T-helper 2 cell treated with Interferon-gamma antibody and Interleukin-4, amounts not matched to agents 100 ng/mL and 5 ng/mL, for 36 hours (primary cell): ENCODE results near the gene PDPK1. TPM values are rescaled to one million over a fixed set of nuclear protein-coding genes. Genes with fewer than 3 reads are reported as not detected.
"Not testable (repeated sequence)": the region's sequence is repeated elsewhere in the genome, so short reads cannot be mapped to it uniquely, and the experiment has no call there.

Experiments
- intact Hi-C: fragments of 100-400 bp; cut with micrococcal nuclease; formaldehyde crosslinking; loops from one replicate; pipeline ENCODE4 v1.15.1; 2023
- total RNA-seq: library from RNA; stranded (reverse); gene quantifications from 2 replicates; pipeline ENCODE4 v1.2.3, GENCODE V29; 2022

PDPK1 gene
- total RNA-seq, 1 donor from 2014 or later: 47.1 TPM

GRCh38 chr16:2609827-2610470 is 72.1 kb downstream of the PDPK1 start:
- intact Hi-C loops: no loop called here

DNA sequence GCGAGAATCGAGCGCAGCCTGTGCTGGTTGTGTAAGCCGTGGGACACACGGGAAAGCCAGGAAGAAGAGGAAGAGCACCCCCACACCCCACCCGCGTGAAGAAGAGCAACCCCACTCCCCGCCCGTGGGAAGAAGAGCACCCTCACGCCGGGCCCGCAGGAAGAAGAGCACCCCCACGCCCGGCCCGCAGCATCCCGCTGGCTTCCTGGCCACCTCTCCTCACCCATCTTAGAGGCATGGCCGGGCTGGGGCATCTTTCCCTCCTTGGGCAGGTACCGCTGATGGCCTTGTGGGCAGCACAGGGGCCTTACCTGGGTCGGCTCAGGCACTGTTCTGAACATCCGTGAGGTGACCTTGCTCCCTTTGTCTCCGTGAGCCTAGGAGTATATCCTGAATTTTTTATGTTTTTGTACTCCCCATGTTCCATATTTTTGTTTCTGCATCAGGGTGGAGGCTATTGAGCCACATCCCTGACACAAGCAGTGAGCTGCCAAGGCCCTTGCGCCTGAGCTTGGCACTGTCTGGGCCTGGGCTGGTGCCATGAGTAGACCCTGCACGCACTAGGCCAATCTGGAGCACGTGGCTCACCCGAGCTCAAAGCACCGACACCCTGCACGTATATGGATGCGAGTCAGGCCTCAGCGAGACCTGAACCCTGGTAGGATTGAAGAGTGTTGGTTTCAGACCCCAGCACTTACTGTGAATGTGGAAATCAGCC is 73.1 kb downstream of the PDPK1 start:
- intact Hi-C loops: no loop called here

DNA sequence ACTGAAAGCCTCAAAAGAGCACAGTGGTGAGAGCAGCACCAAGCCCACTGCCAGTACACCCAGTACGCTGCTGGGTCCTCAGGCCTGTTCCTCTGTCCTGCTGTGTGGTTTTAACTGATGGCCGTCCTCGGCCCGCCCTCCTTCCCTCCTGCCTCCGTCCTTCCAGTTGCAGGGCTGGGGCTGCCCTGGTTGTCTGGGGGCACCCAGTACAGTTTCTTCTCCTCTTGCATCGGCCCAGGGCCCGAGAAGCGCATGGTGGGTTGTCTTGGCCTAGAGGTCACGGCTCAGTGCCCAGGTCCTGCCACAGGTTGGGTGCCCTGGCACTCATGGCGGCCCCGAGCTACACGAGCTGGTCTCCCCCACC is 73.7 kb downstream of the PDPK1 start:
- intact Hi-C loops: no loop called here

DNA sequence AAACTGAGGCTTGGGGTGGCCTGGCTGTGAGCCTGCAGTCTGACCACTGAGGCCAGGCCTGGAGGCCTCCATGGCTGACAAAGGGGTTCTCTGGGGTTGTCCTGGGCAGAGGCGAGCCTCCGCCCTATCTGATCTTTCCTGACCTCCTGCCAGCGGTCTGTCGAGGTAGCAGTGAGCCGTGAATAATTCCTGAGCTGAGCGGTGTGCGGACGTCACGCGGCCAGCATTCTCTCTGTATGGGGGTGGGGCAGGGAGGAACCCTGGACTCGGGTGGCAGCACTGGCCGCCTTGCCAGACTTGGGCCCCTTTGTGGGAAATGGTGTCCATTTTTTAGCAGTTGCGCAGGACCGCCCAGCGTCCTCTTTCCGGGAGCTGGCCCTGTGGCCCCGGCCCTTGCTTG is 74.1 kb downstream of the PDPK1 start:
- intact Hi-C loops: not testable (repeated sequence)

DNA sequence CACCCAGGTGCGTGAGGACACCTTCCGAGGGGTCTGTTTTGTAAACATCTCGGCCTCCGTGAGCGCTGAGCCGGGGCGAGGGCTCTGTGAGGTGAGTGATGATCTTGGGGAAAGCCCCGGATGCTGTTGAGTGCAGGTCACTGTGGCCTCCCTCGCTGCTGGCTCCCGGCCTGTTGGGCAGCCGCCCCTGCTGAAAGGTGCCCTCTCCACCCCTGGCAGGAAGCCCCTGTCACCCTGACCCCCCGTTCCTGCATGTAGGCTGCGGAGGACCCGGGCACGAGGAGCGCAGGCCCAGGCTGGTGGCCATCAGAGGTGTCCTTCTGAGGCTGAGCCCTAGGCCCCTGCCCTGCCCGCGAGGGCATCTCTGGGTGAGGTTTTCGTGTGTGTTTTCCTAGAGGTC is 75.4 kb downstream of the PDPK1 start:
- intact Hi-C loops: not testable (repeated sequence)

DNA sequence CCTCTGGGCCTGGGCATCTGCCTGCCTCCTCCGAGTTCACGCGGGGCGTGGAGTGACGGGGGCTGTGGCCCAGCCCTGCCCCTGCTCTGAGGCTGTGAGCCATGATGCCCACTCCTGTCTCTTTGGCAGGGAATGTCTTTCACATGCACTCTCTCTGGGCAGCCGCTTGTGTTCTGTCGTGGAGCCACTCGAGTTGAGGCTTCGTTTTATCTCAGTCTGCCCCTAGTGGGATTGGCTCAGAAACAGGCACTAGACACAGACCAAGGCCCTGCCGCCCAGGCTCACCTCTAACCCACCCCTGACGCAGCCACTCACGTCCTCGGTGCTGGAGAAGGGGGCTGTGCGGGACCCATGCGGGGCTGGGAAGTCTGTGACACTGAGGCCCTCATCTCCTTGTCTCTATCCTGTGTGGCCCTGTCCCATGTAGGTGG is 77.0 kb downstream of the PDPK1 start:
- intact Hi-C loops: no loop called here

DNA sequence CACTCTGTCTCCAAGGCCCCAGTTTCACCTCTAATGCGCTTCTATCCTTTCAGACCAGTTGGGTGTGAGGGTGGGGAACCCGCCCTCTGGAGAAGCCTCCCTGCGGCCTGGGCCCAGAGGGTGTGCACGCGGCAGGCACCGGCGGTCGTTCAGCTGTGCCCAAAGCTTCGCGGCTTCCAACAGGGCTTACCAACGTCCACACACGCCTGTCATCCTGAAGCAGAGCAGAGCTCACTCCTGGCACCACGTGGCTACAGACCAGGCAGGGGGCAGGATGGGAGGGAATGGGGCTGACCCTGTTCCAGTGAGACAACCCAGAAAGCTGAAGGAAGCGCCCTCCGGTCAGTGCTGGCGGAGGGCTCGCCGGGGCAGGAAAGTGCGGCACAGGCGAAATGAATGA is 81.1 kb downstream of the PDPK1 start:
- intact Hi-C loops: not testable (repeated sequence)

GRCh38 chr16:2619628-2620027 is 81.8 kb downstream of the PDPK1 start:
- intact Hi-C loops: not testable (repeated sequence)

- intact Hi-C loops: not testable (repeated sequence)
Observed at GRCh38 chr16:2620870-2621269, 83.0 kb downstream of the PDPK1 start.

GRCh38 chr16:2621395-2621794 is 83.6 kb downstream of the PDPK1 start:
- intact Hi-C loops: not testable (repeated sequence)

- intact Hi-C loops: not testable (repeated sequence)
Observed at GRCh38 chr16:2627075-2627474, 89.3 kb downstream of the PDPK1 start.

GRCh38 chr16:2631203-2631602 is 93.4 kb downstream of the PDPK1 start:
- intact Hi-C loops: not testable (repeated sequence)

DNA sequence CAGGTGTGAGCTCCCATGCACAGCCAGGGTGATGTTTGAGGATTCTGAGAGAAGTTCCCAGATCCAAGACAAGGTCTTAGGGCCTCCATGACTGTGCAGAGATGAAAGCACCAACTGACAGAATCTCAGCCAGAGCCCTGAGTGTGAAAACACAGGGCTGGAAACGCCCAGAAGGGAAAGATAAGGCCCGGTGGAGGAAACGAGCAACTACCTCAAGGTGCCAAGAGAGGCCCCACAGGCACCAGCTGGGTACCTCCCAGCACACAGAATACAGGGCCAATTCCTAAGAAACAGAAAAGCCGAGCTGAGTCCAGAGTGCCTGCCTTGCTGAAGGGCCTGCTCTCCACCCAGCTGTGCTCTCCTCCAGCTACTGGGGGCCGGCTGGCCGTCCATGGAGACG is 94.5 kb downstream of the PDPK1 start:
- intact Hi-C loops: not testable (repeated sequence)

DNA sequence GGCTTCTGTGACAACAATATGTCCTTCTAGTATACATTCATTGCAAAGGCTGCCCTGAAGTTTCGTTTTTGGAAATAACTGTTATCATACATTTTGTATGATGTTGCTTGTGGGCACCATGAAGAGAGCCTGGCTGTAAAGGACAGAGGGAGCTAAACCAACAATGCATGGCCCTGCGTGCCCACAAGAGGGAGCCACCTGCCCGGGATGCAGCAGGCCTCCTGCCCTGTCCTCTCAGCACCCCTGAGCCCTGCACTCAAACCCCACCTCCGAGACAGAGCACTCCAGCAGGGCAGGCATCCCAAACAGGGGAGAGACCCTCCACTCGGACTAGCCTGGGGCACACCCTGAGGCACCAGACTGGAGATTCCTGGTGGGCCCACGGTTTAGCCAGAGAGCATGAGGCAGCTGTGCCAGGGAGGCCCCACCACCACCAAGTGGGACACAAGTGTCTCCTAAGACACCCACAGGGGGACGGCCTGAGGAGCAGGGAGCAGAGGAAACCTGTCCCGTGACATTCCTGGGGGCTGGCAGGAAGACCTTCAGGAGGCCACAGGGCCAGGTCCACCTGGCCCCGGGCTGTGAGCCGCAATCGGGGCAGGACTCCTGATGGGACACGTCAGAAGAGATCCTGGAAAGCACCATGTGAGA is 101.4 kb downstream of the PDPK1 start:
- intact Hi-C loops: not testable (repeated sequence)

DNA sequence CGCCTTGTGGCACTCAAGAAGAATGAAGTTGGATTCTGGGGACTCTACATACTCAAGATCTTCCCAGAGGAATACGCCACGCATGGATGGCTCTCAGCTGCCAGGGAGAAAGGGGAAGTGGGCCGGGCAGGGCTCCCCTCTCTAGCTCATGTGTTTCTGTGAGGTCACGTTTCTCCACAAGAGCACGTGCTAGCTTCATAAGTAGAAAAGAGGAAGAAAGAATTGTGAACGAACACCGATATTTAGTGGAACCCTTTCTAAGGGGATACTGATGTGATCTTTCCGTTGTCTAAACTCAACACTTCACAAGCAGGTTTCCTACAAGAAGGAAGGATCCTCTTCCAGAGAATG is 101.9 kb downstream of the PDPK1 start:
- intact Hi-C loops: not testable (repeated sequence)

DNA sequence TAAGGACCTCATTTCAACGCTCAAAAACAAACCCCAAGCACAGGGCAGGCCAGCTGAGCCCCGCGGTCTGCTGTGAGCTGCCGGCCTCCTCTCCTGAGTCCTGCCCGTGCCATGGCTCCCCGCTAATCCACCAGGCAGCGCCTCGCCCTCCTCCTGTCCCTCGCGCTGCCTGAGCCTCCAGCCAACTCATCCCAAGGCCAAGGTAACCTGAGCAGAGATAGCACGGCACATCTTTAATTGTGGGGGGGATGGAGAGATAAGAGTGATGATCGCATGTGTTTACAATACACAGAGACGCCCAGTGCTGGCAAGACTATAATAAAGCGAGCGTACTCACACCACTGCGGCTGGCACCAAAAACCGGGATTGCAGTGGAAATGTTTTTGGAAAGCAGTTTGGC is 104.7 kb downstream of the PDPK1 start:
- intact Hi-C loops: not testable (repeated sequence)

GRCh38 chr16:2644754-2645453 is 107.1 kb downstream of the PDPK1 start:
- intact Hi-C loops: not testable (repeated sequence)

DNA sequence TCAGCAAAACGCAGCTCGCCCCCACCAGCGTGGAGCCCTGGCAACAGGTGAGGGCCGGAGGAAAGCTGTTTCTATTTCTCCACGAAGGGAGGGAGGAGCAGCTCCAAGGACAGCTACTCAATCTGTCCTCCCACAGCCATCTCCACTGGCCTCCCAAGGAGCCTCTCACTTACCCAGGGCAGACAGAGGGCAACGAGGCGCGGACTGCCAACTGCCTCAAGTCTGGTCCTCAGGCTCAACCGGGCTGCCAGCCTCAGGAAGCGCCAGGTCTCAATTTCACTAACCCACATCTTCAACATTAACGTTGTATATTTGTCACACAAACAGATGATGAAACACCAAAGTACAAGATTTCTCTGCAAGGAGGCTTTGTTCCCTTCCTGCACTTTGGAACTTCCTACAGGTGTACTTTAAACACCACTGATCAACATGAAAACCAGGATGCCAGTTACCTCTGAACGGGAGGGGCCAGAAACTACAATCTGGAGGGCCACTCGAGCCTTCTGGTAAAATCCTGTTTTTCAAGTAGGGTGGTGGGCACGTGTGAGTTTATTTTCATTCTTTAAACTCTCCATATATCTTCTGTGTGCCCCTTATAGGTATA is 113.5 kb downstream of the PDPK1 start:
- intact Hi-C loops: not testable (repeated sequence)
